Parathyroid adenoma (tissue), 2 donors: ENCODE measurements around the gene CCPG1.

ENCODE experiments used
- H2AFZ ChIP-seq: fragments of 300-600 bp; sonication (generic); one replicate; pipeline ENCODE4 v1.7.0; 2017; ENCODE audit warnings: antibody characterized with exemption, mild to moderate bottlenecking
- H3K27ac ChIP-seq: fragments of 300-600 bp; sonication (generic); one replicate; pipeline ENCODE4 v1.7.0; 2017
- H3K27me3 ChIP-seq: fragments of 300-600 bp; sonication (generic); one replicate; pipeline ENCODE4 v1.7.0; 2017; ENCODE audit warnings: low read length; ENCODE audit not compliant: control insufficient read depth, insufficient read depth
- H3K36me3 ChIP-seq: fragments of 300-600 bp; sonication (generic); one replicate; pipeline ENCODE4 v1.7.0; 2017; ENCODE audit warnings: low read length; ENCODE audit not compliant: control insufficient read depth, insufficient read depth
- H3K4me1 ChIP-seq: fragments of 300-600 bp; sonication (generic); one replicate; pipeline ENCODE4 v1.7.0; 2017; ENCODE audit warnings: control low read depth
- H3K4me2 ChIP-seq: fragments of 300-600 bp; sonication (generic); one replicate; pipeline ENCODE4 v1.7.0; 2017; ENCODE audit warnings: low read length
- H3K4me3 ChIP-seq: fragments of 300-600 bp; sonication (generic); one replicate; pipeline ENCODE4 v1.7.0; 2017; ENCODE audit warnings: low read depth, low read length
- H3K79me2 ChIP-seq: fragments of 300-600 bp; sonication (generic); one replicate; pipeline ENCODE4 v1.7.0; 2017; ENCODE audit warnings: control low read depth
- H3K9ac ChIP-seq: fragments of 300-600 bp; sonication (generic); one replicate; pipeline ENCODE4 v1.7.0; 2017; ENCODE audit warnings: mild to moderate bottlenecking
- H3K9me3 ChIP-seq: fragments of 300-600 bp; sonication (generic); one replicate; pipeline ENCODE4 v1.7.0; 2017; ENCODE audit warnings: low read length; ENCODE audit not compliant: control insufficient read depth
- TF ChIP-seq, protein P1 (sequence below): fragments of 300-600 bp; sonication (generic); IDR thresholded peaks from one replicate; pipeline ENCODE4 v1.7.0; 2017; ENCODE audit warnings: antibody characterized with exemption, mild to moderate bottlenecking
- donor health status: primary hyperparathyroidism.

Gene CCPG1

DNA sequence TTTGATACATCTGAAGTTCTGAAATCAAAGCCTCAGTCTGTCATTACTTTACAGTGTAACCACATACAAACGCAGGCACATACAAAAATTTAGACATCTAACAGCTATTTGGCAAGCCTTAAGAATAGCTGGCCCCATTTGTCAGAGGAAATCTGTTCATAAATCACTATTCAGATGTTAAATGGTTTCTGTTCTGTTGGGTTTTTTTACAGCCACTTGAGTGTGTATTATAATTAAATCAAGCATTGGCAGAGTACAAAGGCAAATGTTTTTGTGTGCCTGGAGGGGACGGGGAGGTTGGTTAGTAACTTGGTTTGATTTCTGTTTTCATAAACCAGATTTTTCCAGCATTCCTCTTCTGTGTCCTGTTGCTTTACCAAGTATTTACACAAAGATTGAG, 65.0 kb downstream of the CCPG1 start:
- no peaks in the 10 kb centered on the region for H3K36me3 ChIP-seq
- H3K27ac ChIP-seq = no peak overlapping the region
- H3K4me3 ChIP-seq = no peak overlapping the region

DNA sequence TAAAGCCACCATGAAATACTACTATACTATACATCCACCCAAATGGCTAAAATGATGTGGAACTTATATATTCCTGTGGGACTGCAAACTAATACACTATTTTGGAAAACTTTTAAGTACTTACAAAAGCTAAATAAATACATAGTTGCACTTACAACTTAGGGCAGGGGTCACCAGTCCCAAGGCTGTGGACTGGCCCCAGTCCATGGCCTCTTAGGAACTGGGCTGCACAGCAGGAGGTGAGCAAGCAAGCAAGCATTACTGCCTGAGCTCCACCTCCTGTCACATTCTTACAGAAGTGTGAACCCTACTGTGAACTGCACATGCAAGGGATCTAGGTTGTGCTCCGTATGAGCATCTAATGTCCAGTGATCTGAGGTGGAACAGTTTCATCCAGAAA, 71.0 kb downstream of the CCPG1 start:
- H3K4me1 ChIP-seq = no peaks in the 10 kb centered on the region
- no peaks in the 10 kb centered on the region for H3K9me3 ChIP-seq
- H2AFZ ChIP-seq = no peak overlapping the region
- H3K27me3 ChIP-seq = no peaks in the 10 kb centered on the region
- H3K4me2 ChIP-seq = no peak overlapping the region
- H3K27ac ChIP-seq = no peak overlapping the region
- H3K36me3 ChIP-seq = no peaks in the 10 kb centered on the region
- H3K9ac ChIP-seq = no peak overlapping the region
- no peak overlapping the region for H3K4me3 ChIP-seq
- TF ChIP-seq, protein P1, sequence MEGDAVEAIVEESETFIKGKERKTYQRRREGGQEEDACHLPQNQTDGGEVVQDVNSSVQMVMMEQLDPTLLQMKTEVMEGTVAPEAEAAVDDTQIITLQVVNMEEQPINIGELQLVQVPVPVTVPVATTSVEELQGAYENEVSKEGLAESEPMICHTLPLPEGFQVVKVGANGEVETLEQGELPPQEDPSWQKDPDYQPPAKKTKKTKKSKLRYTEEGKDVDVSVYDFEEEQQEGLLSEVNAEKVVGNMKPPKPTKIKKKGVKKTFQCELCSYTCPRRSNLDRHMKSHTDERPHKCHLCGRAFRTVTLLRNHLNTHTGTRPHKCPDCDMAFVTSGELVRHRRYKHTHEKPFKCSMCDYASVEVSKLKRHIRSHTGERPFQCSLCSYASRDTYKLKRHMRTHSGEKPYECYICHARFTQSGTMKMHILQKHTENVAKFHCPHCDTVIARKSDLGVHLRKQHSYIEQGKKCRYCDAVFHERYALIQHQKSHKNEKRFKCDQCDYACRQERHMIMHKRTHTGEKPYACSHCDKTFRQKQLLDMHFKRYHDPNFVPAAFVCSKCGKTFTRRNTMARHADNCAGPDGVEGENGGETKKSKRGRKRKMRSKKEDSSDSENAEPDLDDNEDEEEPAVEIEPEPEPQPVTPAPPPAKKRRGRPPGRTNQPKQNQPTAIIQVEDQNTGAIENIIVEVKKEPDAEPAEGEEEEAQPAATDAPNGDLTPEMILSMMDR = no peak
- no peaks in the 10 kb centered on the region for H3K79me2 ChIP-seq

More for the DNA sequence above, 65.0 kb downstream of the CCPG1 start:
- TF ChIP-seq, protein P1 = no peak
- H3K4me1 ChIP-seq = no peaks in the 10 kb centered on the region
- H3K9ac ChIP-seq = no peak overlapping the region
- H3K4me2 ChIP-seq = no peak overlapping the region
- no peak overlapping the region for H2AFZ ChIP-seq
- no peaks in the 10 kb centered on the region for H3K9me3 ChIP-seq
- H3K79me2 ChIP-seq = no peaks in the 10 kb centered on the region
- no peaks in the 10 kb centered on the region for H3K27me3 ChIP-seq

DNA sequence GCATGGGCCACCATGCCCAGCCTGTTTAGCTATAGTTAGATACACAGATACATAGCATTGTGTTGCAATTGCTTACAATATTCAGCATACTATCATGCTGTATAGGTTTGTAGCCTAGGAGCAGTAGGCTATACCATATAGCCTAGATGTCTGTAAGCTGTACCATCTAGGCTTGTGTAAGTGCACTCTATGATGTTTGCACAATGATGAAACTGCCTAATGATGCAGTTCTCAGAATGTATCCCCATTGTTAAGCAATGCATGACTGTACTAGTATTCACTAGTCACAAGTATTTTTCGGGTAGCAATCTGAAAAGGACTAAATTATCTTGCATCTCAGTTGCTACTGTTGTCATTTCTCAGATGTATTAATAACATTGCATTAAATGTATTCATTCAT, 73.2 kb downstream of the CCPG1 start:
- Histone ChIP-seq H3K4me2 (no peak overlapping the region), H3K9ac (no peak overlapping the region), H3K4me3 (no peak overlapping the region), H3K4me1 (no peaks in the 10 kb centered on the region), H3K27me3 (no peaks in the 10 kb centered on the region), H2AFZ (no peak overlapping the region), H3K9me3 (no peaks in the 10 kb centered on the region), H3K79me2 (no peaks in the 10 kb centered on the region), H3K27ac (no peak overlapping the region), H3K36me3 (no peaks in the 10 kb centered on the region)
- TF ChIP-seq, protein P1 = no peak

DNA sequence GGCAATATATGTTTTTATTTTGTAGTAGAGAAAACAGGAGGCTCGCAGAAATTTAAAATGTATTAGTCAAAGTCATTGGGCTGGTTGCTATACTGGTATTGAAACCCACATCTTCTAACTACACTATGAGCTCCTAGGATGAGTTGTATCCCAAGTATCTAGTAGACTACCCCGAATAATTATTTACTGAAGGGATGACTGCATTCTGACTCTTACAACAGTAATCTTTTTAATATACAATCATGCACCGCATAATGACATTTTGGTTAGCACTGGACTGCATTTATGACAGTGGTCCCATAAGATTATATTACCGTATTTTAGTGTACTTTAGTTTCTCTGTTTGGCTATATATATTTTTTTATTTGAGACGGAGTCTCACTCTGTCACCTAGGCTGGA, 73.8 kb downstream of the CCPG1 start:
- Histone ChIP-seq H3K27me3 (no peaks in the 10 kb centered on the region), H3K79me2 (no peaks in the 10 kb centered on the region), H3K4me3 (no peak overlapping the region), H3K9ac (no peak overlapping the region), H3K36me3 (no peaks in the 10 kb centered on the region), H2AFZ (no peak overlapping the region), H3K4me1 (no peaks in the 10 kb centered on the region), H3K4me2 (no peak overlapping the region), H3K27ac (no peak overlapping the region), H3K9me3 (no peaks in the 10 kb centered on the region)
- TF ChIP-seq, protein P1 = no peak

DNA sequence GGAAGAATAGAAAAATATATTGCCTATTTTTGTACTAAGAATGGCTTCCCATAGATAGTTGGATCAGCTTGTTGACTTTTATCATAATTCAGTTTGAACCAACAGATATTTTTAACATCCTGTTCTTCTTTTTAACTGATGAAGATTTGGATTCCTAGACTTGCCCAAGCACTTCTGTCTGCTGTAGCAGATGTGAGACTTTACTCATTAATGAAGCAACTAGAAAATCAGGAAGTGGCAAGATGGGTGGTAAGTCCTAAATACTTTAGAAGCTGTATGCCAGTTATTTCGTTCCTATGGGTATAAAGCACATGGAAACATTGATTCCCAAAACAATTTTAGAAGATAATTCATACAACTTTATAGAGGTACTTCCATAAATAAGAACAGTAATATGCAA, 80.8 kb downstream of the CCPG1 start:
- Histone ChIP-seq H3K27me3 (no peaks in the 10 kb centered on the region), H3K36me3 (no peaks in the 10 kb centered on the region), H3K9ac (no peak overlapping the region), H3K79me2 (no peaks in the 10 kb centered on the region), H3K4me3 (no peak overlapping the region), H3K27ac (no peak overlapping the region), H3K4me2 (no peak overlapping the region), H3K4me1 (no peaks in the 10 kb centered on the region), H2AFZ (no peak overlapping the region), H3K9me3 (no peaks in the 10 kb centered on the region)
- TF ChIP-seq, protein P1 = no peak
